H1 (cell line): ENCODE measurements around the gene NRXN2.

ENCODE experiments used
- ATF3 ChIP-seq: IDR thresholded peaks from 2 replicates; pipeline ENCODE4 v1.6.1; 2011; ENCODE audit warnings: low read depth, mild to moderate bottlenecking, low read length; ENCODE audit not compliant: insufficient read depth
- CTCF ChIP-seq, 3 experiments: IDR thresholded peaks; 1 replicate in 2 of 3; 2 replicates in 1 of 3; pipeline versions ENCODE4 v1.5.1 to v1.6.1; 2011; ENCODE audit warnings: low read length in 3 of 3, mild to moderate bottlenecking in 3 of 3, inconsistent platforms in 2 of 3, low read depth in 1 of 3, moderate library complexity in 1 of 3; ENCODE audit not compliant: insufficient read depth in 1 of 3; ENCODE audit errors: control extremely low read depth in 1 of 3
- EZH2 ChIP-seq: fragments of 200-600 bp; sonication (generic); IDR thresholded peaks from 2 replicates; pipeline ENCODE4 v1.7.1; 2012; ENCODE audit warnings: low read depth, mild to moderate bottlenecking, moderate library complexity, low read length, inconsistent platforms; ENCODE audit not compliant: severe bottlenecking
- JUN ChIP-seq: IDR thresholded peaks from 2 replicates; pipeline ENCODE4 v1.6.1; 2011; ENCODE audit warnings: low read depth, mild to moderate bottlenecking, improper control_type of control experiment, low read length
- MAX ChIP-seq: IDR thresholded peaks from 2 replicates; pipeline ENCODE4 v1.6.1; 2012; ENCODE audit warnings: inconsistent platforms
- POLR2A ChIP-seq, 2 experiments: IDR thresholded peaks; 1 replicate in 1 of 2; 2 replicates in 1 of 2; pipeline ENCODE4 v1.6.1; 2011; ENCODE audit warnings: low read depth in 2 of 2, low read length in 2 of 2, mild to moderate bottlenecking in 2 of 2; ENCODE audit errors: control extremely low read depth in 1 of 2

- no peak for TF ChIP-seq EZH2
- TF ChIP-seq ATF3: no peak
- TF ChIP-seq JUN: no peak
- no peak for TF ChIP-seq MAX
- no peak for TF ChIP-seq POLR2A (IDR thresholded peaks at IDR 0.05; ENCODE audit: control extremely low read depth in 1 of 2, low read depth in 2 of 2, low read length in 2 of 2)
- no peak for TF ChIP-seq CTCF (IDR thresholded peaks at IDR 0.05; ENCODE audit: control extremely low read depth in 1 of 3, insufficient read depth in 1 of 3, low read depth in 1 of 3, low read length in 3 of 3)
Measured at GRCh38 chr11:64760759-64761420, 37.9 kb upstream of the NRXN2 start.
